GM12878 (cell line): ENCODE results near the gene MYCBP2. TPM values are rescaled to one million over a fixed set of nuclear protein-coding genes. Genes with fewer than 3 reads are reported as not detected.

Experiments
- ATAC-seq: fragments of 200-7000 bp; cut with Tn5 transposase; 3 replicates; pipeline ENCODE4 v1.9.1; 2020; ENCODE audit warnings: mild to moderate bottlenecking, moderate library complexity
- BruUV-seq: library from RNA; stranded (reverse); fragments of 400-500 nt; replicated peaks from 2 replicates; lab custom pipeline; 2021; lab: Mats Ljungman, UMichigan
- CTCF ChIA-PET: fragments of 300-600 bp; sonication (Branson Sonifier 250); formaldehyde crosslinking; extraction: SDS; loops from one replicate; lab custom pipeline; 2021; ENCODE audit warnings: inconsistent platforms; lab: Yijun Ruan, JAX
- POLR2A ChIA-PET: fragments of 350-600 bp; formaldehyde crosslinking; extraction: SDS; loops from one replicate; lab custom pipeline; 2021; ENCODE audit warnings: inconsistent platforms; lab: Charles Lee
- RAD21 ChIA-PET: fragments of 300-600 bp; sonication (Branson Sonifier 250); formaldehyde crosslinking; loops from one replicate; lab custom pipeline; 2023; ENCODE audit warnings: antibody characterized with exemption; ENCODE audit not compliant: unreplicated experiment; lab: Charles Lee
- SMC1A ChIA-PET: fragments of 300-600 bp; sonication (Branson Sonifier 250); formaldehyde crosslinking; loops from one replicate; lab custom pipeline; 2023; ENCODE audit not compliant: unreplicated experiment, uncharacterized antibody; lab: Charles Lee
- DNase-seq: peaks from one replicate; pipeline ENCODE4 v3.0.0-alpha.2; 2011; ENCODE audit warnings: low read depth, low spot score
- FAIRE-seq: peaks from 3 replicates; lab custom pipeline; 2011; peaks lifted over from hg19 to GRCh38; lab: Jason Lieb, UNC
- H2AFZ ChIP-seq: 2 replicates; pipeline ENCODE4 v1.6.0; 2011; ENCODE audit warnings: low read depth, low read length, control low read depth; ENCODE audit not compliant: control insufficient read depth
- H3K27ac ChIP-seq: 2 replicates; pipeline ENCODE4 v1.5.1; 2011; ENCODE audit warnings: control low read depth; ENCODE audit not compliant: control insufficient read depth, insufficient read depth
- H3K27me3 ChIP-seq, 2 experiments: replicated peaks in 1 of 2; 2 replicates each; pipeline versions ENCODE4 v1.6.0 to v1.6.1; 2011; ENCODE audit warnings: low read length in 1 of 2; ENCODE audit not compliant: control insufficient read depth in 2 of 2, insufficient read depth in 2 of 2
- H3K36me3 ChIP-seq, 2 experiments: 2 replicates each; pipeline ENCODE4 v1.5.1; 2011; ENCODE audit warnings: low read length in 1 of 2; ENCODE audit not compliant: control insufficient read depth in 2 of 2, insufficient read depth in 2 of 2
- H3K4me1 ChIP-seq: 2 replicates; pipeline ENCODE4 v1.6.1; 2011; ENCODE audit warnings: mild to moderate bottlenecking, low read length, moderate library complexity, mixed read lengths; ENCODE audit not compliant: control insufficient read depth, insufficient read depth
- H3K4me2 ChIP-seq: 2 replicates; pipeline ENCODE4 v1.6.0; 2011; ENCODE audit warnings: control low read depth; ENCODE audit not compliant: control insufficient read depth, insufficient read depth
- H3K4me3 ChIP-seq: fragments of 200-600 bp; sonication (generic); 2 replicates; pipeline ENCODE4 v1.5.1; 2016
- H3K79me2 ChIP-seq: 2 replicates; pipeline ENCODE4 v1.6.0; 2011; ENCODE audit warnings: low read length; ENCODE audit not compliant: control insufficient read depth, insufficient read depth
- H3K9ac ChIP-seq: 2 replicates; pipeline ENCODE4 v1.8.0; 2011; ENCODE audit warnings: low read length, control low read depth, mixed read lengths; ENCODE audit not compliant: control insufficient read depth, insufficient read depth
- H3K9me3 ChIP-seq: replicated peaks from 3 replicates; pipeline ENCODE4 v1.5.1; 2011; ENCODE audit warnings: mild to moderate bottlenecking, low read length; ENCODE audit not compliant: control insufficient read depth, insufficient read depth
- H4K20me1 ChIP-seq: 2 replicates; pipeline ENCODE4 v1.6.0; 2011; ENCODE audit not compliant: control insufficient read depth, insufficient read depth
- BRCA1 ChIP-seq: IDR thresholded peaks from 2 replicates; pipeline ENCODE4 v1.6.1; 2011; ENCODE audit warnings: low read depth, low read length, improper control_type of control experiment
- MXI1 ChIP-seq: fragments of 150-350 bp; IDR thresholded peaks from 2 replicates; pipeline ENCODE4 v1.6.1; 2011; ENCODE audit warnings: low read depth, mild to moderate bottlenecking, inconsistent platforms, low read length, improper control_type of control experiment
- REST ChIP-seq: IDR thresholded peaks from 2 replicates; pipeline ENCODE4 v1.6.1; 2012; ENCODE audit warnings: mild to moderate bottlenecking, low read depth, low read length
- WGBS: methylation state at CpG from one replicate; pipeline ENCODE4 v1.1.6; 2016; ENCODE audit warnings: low lambda C conversion rate; ENCODE audit not compliant: insufficient replicate concordance, insufficient coverage; ENCODE audit errors: missing lambda C conversion rate; 5-methylcytosine and 5-hydroxymethylcytosine counted together
- in situ Hi-C: fragments of 300-500 bp; cut with MboI; formaldehyde crosslinking; loops from 9 replicates; pipeline ENCODE4 v1.14.3; 2018; ENCODE audit warnings: mixed read lengths
- intact Hi-C: fragments of 100-400 bp; cut with micrococcal nuclease; formaldehyde crosslinking; loops from one replicate; pipeline ENCODE4 v1.14.2; 2022; ENCODE audit not compliant: unreplicated experiment
- polyA plus RNA-seq, 11 experiments: library from polyadenylated mRNA; depleted of rRNA in 4 of 11; unstranded in 6 of 11; stranded (reverse) in 5 of 11; fragments of >200 nt; fragmentation: Nextera tagmentation in 4 of 11; fragmentation: Illumina TruSeq in 1 of 11; extraction: Ambion mirVana in 4 of 11; extraction: Trizol in 1 of 11; gene quantifications; 1 replicate in 1 of 11; 2 replicates in 10 of 11; pipeline versions ENCODE4 v1.2.1 to v1.2.3, GENCODE V29; 2011 to 2016; ENCODE audit warnings: inconsistent platforms in 2 of 11, missing spikeins in 2 of 11, low read depth in 1 of 11
- total RNA-seq, 4 experiments: library from RNA; depleted of rRNA in 3 of 4; stranded (reverse); fragments of >200 nt in 3 of 4; fragmentation: Illumina TruSeq in 1 of 4; extraction: Trizol in 1 of 4; gene quantifications; 2 replicates each; pipeline versions ENCODE4 v1.2.1 to v1.2.3, GENCODE V29; 2013 to 2021

The MYCBP2 gene
- total and polyA plus RNA-seq, 10 of the 15 experiments (the other 5 are each of a cell fraction or from before 2014, with no cell fraction given), result 51.9 to 152 (median 98.2) TPM

GRCh38 chr13:77269141-77269540 is 57.8 kb downstream of the MYCBP2 start:
- Histone ChIP-seq H3K4me2 (no peak overlapping the region), H4K20me1 (no peaks in the 10 kb centered on the region), H3K4me3 (no peak overlapping the region), H3K79me2 (no peaks in the 10 kb centered on the region), H3K9me3 (no peaks in the 10 kb centered on the region), H3K4me1 (no peaks in the 10 kb centered on the region), H2AFZ (no peak overlapping the region), H3K27me3 (no peaks in the 10 kb centered on the region), H3K9ac (no peak overlapping the region), H3K36me3 (peaks cover 7 to 42% of the 10 kb centered on the region in 2 experiments), H3K27ac (no peak overlapping the region)
- no peak for ATAC-seq
- WGBS, result 100% methylated on average over 1 of the region's 1 CpG
- intact Hi-C loops (no loop called here), in situ Hi-C loops (no loop called here)
- no peak for DNase-seq
- no peak for FAIRE-seq
- ChIA-PET CTCF (interaction anchor here (1.2 to 1.5 kb wide), 2 partner anchors 48 to 209 kb away, joined by 3 read pairs; no protein-coding TSS in a partner anchor), SMC1A (interaction anchor here (0.6 to 1.6 kb wide), 5 partner anchors 8 to 234 kb away, joined by 3 to 5 read pairs (median 3); no protein-coding TSS in a partner anchor), RAD21 (interaction anchor here (0.7 kb wide), 1 partner anchor 46 kb away, joined by 3 read pairs; no protein-coding TSS in a partner anchor), POLR2A (no interaction called here)
- BruUV-seq, result no TSS peak
- TF ChIP-seq REST, result no peak
- TF ChIP-seq, all 136 proteins: peak for 0

- POLR2A ChIA-PET, result interaction anchor here (0.7 kb wide), 1 partner anchor 9 kb away, joined by 6 read pairs; no protein-coding TSS in a partner anchor
- no peak for DNase-seq
Observed at GRCh38 chr13:77267362-77267761, 59.5 kb downstream of the MYCBP2 start.

More at GRCh38 chr13:77267362-77267761, 59.5 kb downstream of the MYCBP2 start:
- no peak overlapping the region for H3K4me2 ChIP-seq
- no peak overlapping the region for H2AFZ ChIP-seq
- no peaks in the 10 kb centered on the region for H3K79me2 ChIP-seq
- ATAC-seq (no peak), FAIRE-seq (no peak)
- no peaks in the 10 kb centered on the region for H4K20me1 ChIP-seq
- ChIA-PET CTCF (no interaction called here), RAD21 (no interaction called here)
- H3K4me1 ChIP-seq, result no peaks in the 10 kb centered on the region
- H3K9me3 ChIP-seq, result no peaks in the 10 kb centered on the region
- H3K4me3 ChIP-seq, result no peak overlapping the region
- intact Hi-C loops, result no loop called here
- TF ChIP-seq BRCA1, result no peak
- no peak for TF ChIP-seq MXI1
- TF ChIP-seq, all 136 proteins: peak for 0
- no TSS peak for BruUV-seq
- no peak overlapping the region for H3K27ac ChIP-seq
- no peak overlapping the region for H3K9ac ChIP-seq
- peaks cover 3 to 34% of the 10 kb centered on the region in 2 experiments; a peak in 3 of 4 replicates for H3K36me3 ChIP-seq
- SMC1A ChIA-PET, result interaction anchor here (1.1 to 1.3 kb wide), 2 partner anchors 19 to 25 kb away, joined by 3 read pairs; no protein-coding TSS in a partner anchor
- WGBS, result 95% methylated on average over 2 of the region's 2 CpGs
- no peaks in the 10 kb centered on the region for H3K27me3 ChIP-seq
- in situ Hi-C loops, result no loop called here
